LNCaP clone FGC (cell line): Measurements from ENCODE around the gene ARHGAP24.

ENCODE experiments used
- DNase-seq: peaks from one replicate; pipeline ENCODE4 v3.0.0-alpha.2; 2011; ENCODE audit warnings: low read depth
- H3K4me3 ChIP-seq: 2 replicates; pipeline ENCODE4 v1.5.1; 2011; ENCODE audit warnings: mild to moderate bottlenecking, low read depth, low read length, control low read depth
- CTCF ChIP-seq: IDR thresholded peaks from 2 replicates; pipeline ENCODE4 v1.5.1; 2012; ENCODE audit warnings: mild to moderate bottlenecking; ENCODE audit not compliant: control insufficient read depth, insufficient read depth; ENCODE audit errors: extremely low read depth

The ARHGAP24 gene

GRCh38 chr4:85557016-85557901 is 82.3 kb downstream of the ARHGAP24 start:
- DNase-seq: no peak
- H3K4me3 ChIP-seq: no peak overlapping the region
- no peak for TF ChIP-seq CTCF

- H3K4me3 ChIP-seq: no peak overlapping the region
Observed at GRCh38 chr4:85565761-85566480, 91.0 kb downstream of the ARHGAP24 start.

GRCh38 chr4:85569730-85570299 is 94.9 kb downstream of the ARHGAP24 start:
- no peak overlapping the region for H3K4me3 ChIP-seq

More at GRCh38 chr4:85565761-85566480, 91.0 kb downstream of the ARHGAP24 start:
- no peak for TF ChIP-seq CTCF
- DNase-seq: no peak

GRCh38 chr4:85570388-85570787 is 95.4 kb downstream of the ARHGAP24 start:
- H3K4me3 ChIP-seq: no peak overlapping the region

More at GRCh38 chr4:85569730-85570299, 94.9 kb downstream of the ARHGAP24 start:
- no peak for TF ChIP-seq CTCF
- no peak for DNase-seq

GRCh38 chr4:85571008-85571407 is 96.1 kb downstream of the ARHGAP24 start:
- no peak overlapping the region for H3K4me3 ChIP-seq
- no peak for TF ChIP-seq CTCF
- DNase-seq: no peak

More at GRCh38 chr4:85570388-85570787, 95.4 kb downstream of the ARHGAP24 start:
- DNase-seq: no peak
- no peak for TF ChIP-seq CTCF

GRCh38 chr4:85573270-85573669 is 98.3 kb downstream of the ARHGAP24 start:
- no peak for TF ChIP-seq CTCF
- no peak for DNase-seq
- H3K4me3 ChIP-seq: no peak overlapping the region
